HG03378 (cell line): ENCODE measurements around the gene DDAH1.
"Not testable (repeated sequence)": the region's sequence is repeated elsewhere in the genome, so short reads cannot be mapped to it uniquely, and the experiment has no call there.

Experiments
- ATAC-seq: cut with Tn5 transposase; IDR thresholded peaks from one replicate; pipeline ENCODE4 v1.9.1; 2021; ENCODE audit warnings: mild to moderate bottlenecking, moderate library complexity; ENCODE audit not compliant: unreplicated experiment

The DDAH1 gene

DNA sequence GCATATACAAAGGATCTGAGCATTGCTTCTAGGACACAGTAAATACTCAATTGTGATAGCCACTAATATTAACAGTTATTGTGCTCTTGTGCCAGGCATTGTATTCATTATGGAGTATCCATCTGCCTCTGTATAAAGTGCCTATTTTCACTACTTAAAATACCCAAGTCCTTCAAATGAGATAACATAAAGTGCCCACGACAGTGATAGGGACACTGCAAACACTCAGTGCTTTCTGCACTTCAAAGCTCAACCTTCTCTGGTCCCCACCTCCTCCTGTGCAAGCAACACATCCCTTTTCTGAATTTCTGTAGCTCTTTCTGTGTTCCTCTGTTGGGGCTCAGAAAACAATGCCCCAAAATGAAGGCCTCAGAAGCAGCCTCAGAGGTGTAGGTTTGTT is 6.6 kb upstream of the DDAH1 start:
- no peak for ATAC-seq

DNA sequence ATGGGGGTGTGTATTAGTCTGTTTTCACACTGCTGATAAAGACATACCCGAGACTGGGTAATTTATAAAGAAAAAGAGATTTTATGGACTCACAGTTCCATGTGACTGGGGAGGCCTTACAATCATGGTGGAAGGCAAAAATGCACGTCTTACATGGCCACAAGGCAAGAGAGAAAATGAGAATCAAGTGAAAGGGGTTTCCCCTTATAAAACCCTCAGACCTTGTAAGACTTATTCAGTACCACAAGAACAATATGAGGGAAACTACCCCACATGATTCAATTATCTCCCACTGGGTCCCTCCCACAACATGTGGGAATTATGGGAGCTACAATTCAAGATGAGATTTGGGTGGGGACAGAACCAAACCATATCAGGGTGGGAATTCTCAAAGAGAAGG is 5.2 kb upstream of the DDAH1 start:
- not testable (repeated sequence) for ATAC-seq

DNA sequence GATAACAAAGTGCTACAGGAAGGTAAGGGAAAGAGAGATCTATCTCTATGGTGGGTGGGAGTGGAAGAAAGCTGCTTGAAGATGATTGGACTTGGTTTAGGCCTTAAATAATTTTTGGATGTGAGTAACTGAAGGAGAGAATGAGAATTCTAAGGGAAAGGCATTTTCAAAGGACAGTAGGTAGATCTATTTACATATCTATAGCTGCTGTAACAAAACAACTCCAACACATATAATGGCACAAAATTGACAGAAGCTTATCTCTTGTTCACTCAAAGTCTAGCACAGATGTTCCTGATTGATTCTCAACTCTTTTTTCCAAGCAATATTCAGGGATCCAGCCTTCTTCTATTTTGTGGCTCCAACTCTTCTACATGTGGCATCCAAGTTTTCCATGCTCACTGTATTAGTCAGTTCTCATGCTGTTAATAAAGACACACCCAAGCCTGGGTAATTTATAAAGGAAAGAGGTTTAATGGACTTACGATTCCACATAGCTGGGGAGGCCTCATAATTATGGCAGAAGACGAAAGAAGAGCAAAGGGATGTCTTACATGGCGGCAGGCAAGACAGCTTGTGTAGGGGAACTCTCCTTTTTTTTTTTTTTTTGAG is 3.1 kb upstream of the DDAH1 start:
- no peak for ATAC-seq

DNA sequence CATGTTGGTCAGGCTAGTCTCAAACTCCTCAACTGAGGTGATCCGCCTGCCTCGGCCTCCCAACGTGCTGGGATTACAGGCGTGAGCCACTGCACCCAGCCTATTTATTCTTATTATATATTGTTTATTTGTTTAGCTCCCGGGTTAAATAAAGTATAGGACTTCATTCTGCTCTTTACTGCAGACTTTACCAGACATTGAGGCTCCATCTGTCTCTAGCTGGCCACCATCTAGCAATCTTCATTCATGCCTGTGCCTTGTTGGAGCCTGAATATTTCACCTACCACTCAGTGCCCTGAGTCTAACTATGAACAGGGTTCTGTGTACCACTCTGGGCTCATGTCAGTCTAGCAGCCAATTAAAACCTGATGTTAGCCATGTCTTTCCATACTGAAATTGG is 2.1 kb upstream of the DDAH1 start:
- no peak for ATAC-seq

DNA sequence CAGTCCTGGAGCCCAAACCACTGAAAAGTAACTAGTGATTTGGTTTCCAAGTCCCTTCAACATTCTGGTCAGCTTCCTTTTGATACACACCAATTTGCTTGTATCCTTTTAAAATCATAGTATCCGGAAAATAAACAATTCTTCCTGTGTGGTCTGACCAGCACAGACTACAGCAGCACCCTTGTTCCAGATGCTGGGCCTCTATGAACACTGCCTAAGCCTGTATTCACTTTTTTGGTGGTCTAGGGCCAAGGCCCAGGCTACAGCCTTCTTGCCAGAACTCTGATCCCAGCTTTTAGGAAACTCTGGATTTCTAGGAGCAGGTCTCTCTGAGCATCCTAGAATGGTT is 801 bp upstream of the DDAH1 start:
- ATAC-seq, result no peak

DNA sequence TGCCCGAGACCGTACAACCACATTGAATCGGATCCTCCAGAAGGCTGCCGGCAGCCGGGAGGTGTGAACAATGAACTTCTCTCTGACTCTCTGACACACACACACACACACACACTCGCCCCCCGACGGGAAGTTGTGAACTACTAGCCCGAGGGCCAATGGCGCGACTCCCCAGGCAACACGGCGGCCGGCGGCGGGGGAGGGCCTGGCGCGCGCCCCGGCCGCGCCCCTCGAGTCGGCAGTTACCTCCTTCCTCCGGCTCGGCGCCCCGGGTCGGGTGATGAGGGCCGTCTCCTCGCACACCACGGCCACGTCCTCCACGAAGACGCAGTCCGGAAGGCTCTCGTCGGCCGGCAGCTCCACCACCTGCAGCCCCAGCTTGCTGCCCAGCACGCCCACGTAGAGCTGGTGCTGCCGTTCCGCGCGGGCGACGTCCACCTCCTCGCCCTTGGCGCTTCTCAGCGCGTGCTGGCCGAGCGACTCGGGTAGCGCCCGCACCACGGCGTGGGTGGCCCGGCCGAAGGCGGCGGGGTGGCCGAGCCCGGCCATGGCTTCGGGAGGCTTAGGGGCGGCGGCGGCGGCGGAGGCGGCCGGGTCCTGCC is 361 bp downstream of the DDAH1 start:
- ATAC-seq, result no peak

DNA sequence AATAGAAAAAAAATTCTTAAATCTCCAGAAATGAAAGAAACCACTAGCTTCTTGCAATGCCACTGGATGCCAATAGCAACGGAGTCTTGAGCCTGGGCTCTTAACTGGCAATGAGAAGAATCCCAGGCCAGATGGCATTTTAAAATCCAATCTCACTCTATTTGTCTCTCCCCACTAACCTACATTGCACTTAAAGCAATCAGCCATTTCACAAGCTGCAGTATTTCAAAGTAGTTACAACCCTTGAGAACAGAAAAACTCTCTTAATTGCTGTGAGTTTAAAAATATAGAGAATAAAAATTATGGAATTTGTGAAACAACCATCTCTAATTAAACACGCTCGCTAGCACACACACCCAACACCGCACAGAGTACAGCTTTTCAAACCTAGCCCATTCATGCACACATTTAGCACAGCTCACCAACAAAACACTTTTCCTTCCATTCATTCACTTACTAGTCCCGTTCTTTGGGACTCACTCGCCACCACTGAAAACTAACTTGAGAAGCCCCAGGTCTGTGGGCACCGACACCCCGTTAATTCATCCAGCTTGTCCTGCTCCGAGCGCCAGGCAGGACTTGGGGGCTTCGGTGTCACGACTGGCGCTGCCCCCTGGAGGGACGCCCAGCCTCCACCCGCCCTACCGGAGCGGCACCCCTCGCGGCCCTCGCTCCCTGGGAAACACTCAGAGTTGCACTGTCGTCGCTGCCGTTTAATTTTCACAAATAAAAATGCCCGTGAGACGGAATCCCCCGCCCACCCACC is 1.0 kb downstream of the DDAH1 start:
- ATAC-seq, result no peak

DNA sequence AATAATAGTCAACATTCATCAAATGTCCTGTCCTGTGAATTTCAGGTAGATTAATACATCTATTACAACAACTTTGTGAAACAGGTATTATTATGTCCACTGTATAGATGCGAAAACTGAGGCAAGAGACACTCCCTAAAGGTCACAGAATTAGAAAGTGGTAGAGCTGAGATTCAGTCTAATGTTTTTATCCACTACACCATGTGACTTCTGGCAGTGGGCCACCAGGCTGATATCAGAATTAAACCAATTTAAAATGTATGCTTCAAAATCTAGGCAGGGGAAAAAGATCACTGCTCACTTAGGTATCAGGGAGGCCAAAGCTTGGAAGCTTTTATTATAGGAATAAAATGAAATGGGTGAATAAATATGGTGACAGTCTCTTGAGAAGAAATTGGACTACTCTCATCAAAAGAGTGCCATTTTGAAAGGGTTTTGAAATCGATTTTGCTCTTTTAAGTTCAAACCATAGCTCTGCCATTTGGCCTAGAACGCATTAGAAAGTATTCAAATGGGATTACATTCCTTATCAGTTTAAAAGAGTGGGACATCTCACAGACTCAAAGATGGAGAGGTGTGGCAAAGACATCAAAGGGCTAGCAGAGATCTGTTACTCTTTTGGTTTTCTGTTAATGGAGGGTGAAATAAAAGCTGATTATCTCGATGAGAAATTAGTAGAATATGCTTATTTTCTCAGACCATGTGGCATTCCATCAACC is 1.9 kb downstream of the DDAH1 start:
- no peak for ATAC-seq

DNA sequence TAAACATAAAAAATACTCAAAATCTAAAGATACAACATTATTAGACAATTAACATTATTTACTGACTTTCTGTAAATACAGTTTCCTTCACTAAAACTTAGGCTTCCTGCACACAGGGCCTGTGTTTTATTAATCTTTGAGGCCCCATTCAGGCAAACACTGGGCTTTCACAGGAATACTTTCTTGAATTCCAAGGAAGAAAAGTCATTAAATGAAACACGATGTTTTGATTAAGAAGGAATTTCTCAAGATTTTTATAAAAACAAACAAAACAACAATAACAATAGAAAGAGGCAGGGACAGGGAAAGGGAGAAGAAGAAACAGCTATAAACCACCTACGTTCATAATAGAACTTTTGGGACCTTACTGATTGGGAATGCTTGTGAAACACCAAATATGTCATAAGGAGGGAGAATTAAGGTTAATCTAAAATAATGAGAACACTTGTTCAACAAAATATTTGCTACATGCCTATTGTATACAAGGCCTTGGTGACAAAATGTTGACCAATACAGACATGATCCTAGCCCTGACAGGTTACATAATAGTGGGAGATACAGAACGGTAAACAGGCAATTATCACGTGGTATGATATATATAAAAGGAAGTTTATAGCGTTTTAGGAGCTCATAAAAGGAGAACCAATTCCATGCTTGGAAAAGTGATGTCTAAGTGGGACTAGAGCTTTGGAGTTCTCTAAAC is 3.6 kb downstream of the DDAH1 start:
- no peak for ATAC-seq

DNA sequence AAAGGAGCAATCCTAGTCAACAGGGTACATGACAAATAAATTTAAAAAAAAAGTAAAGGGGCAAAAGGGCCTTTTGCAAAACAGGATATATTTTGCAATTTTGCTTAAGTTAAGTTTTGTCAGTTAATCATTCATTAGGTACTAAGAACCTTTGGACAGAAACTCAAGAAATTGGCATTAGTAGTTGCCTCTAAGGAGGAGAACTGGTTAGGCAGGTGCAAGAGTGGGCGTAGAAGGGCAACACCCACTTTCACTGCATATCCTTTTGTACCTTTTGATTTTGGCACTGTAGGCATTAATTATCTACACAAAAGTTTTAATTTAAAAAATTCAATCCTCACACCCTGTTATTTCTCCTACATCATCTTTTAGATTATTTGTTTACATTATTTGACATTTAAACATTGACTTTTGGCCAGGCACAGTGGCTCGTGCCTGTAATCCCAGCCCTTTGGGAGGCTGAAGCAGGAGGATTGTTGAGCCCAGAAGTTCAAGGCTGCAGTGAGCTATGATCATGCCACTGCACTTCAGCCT is 4.3 kb downstream of the DDAH1 start:
- ATAC-seq, result no peak

DNA sequence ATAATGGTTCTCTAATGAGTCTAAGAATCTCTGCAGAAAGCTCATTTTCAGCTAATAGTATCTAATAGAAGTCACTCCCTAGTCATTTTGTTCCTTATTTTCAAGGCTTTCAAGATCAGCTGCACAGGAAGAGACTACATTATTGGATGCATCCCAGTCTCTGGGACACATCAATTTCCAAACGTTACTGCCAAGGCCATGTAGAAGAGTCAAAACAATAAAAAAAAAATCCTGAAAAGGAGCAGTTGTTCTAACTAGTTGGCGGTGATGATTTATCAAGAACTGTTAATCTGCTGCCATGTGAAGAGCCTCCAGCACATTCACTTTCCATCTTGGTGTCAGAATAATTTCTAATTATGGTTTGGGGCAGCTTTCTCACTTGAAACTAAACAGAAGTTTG is 5.7 kb downstream of the DDAH1 start:
- no peak for ATAC-seq

DNA sequence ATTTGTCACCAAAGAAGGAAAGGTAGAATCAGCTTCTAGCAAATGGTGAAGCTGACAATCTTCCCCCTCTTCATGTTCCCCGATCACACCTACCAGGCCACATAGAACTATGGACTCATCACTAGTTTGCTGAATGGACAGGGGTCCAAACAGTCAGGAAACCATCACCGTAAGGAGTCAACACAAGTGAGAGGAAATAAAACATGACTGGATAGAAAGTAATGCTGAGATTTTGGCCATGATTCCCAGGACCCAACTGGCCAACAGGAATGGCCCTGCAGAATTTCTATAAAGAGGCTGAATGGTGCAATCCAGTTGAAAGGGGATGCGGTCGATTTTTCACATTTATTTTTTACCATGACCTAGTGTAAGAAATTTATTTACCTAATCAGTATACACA is 10.7 kb downstream of the DDAH1 start:
- no peak for ATAC-seq

DNA sequence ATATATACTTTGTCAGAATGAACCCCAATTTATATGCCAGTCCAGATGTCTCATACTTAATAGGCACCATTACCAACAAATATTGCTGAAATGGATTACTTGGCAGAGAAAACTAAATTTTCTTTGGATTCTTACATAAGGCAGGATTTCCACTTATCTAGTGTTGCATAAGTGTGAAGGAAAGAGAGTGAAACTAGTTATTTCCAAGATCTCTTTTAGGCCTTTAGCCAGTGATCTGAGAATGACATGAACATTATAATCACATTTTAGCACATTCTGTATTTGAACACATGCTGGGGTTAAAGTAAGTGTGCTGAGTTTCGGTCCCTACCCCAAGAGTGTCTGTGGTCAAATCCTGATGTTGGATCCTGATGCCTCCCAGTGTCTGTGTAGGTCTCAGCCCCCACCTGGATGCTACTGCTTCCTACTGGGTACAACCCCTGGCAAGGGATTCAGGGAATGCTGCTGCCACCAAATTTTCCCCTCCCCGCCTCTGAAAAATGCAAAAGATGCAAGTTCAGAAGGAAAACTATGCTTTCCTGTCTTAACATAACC is 11.2 kb downstream of the DDAH1 start:
- ATAC-seq, result no peak

DNA sequence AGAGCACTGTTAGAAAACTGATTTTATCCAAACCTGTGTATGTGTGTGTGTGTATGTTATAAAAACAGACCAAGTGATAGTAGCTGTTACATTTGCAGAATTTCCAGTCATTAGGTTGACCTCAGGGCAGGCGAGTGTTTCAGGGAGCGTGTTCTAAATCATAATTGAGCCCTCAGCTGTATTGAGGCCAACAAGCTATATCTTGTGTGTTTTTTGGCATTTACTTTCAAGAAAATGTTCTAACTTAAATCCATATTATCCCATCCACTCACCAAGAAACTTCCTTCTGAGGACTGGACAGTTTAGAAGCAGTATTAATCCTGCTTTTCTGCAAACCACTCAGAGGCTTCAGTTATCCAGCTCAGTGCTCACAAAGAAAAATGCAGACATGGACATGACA is 12.0 kb downstream of the DDAH1 start:
- ATAC-seq, result no peak

DNA sequence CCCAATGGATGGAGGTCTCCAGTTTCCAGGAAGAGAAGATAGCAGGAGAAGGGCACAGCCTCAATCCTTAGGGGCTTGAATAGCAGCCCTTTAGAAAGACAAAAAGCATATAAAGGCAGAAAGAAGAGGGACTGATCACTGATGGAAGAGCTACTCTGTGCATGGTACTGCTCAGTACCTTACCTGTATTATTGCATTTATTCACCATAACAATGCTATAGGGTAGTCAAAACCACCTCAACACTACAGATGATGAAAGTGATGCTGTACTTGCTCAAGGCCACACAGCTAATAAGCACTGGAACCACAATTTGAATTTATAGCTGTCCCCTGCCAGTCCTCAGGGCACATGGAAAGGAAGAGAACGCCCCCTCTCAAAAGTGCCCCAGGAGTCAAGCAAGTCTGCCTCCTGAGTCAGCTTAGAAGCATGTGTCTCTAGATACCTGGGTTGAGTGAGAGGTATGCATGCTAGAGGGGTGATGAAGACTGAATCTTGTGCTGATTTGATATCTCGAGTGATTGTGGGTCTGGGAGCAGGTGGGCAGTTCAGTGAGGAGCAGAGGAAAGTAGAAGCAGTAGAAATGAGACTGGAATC is 13.6 kb downstream of the DDAH1 start:
- no peak for ATAC-seq

DNA sequence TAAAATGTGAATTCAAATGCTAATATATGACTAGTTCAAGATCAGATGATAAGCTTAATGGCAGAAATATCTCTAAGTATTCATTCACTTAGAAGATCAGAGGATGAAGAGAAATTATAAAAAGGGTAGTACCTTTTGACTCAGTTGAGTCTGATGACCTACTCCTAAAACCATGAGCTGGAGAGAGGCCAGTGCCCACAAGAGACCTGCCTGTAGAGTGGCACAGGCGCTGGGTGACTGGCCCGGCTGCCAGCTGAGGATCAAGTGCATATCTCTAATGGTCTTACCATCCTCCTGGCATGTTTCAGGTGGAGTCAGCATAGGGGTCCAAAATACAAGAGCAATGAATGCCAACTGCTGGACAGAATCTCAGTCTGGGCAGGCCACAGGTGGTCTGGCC is 14.1 kb downstream of the DDAH1 start:
- no peak for ATAC-seq

DNA sequence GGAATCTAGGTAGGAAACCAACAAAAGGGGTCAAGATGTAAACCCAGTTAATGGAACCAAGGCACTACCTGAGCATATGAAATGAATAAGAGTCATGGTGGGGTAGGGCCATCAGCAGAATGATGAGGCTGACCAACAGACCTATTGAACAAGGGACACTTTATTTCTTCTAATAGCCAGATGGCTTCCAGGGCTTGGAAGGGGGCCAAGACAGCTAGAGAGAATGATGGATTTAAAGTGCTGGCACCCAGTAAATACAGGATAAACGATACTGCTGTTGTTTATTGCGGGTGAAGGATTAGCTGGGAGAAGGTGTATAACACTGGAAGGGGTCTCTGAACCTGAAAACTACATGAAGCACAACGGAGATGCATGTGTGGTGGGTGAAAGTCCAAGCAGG is 15.6 kb downstream of the DDAH1 start:
- no peak for ATAC-seq

DNA sequence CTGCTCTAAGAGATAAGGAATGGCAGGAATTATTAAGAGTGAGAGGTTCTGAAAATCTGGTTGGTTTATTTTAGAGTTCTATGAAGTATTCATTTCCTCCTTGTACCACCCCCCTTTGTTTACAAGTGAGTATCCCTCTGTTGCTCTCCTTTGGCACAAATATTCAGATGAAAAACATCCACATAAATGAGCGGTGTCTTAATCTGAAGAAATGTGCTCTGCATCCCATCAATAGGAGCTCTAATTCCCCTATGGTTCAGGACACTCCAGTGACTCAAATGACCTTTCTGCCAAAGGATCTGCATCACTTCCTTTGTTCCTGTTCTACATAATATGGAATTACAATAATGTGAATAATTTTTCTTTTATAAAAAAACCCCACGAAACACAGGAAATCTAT is 16.6 kb downstream of the DDAH1 start:
- ATAC-seq, result no peak

DNA sequence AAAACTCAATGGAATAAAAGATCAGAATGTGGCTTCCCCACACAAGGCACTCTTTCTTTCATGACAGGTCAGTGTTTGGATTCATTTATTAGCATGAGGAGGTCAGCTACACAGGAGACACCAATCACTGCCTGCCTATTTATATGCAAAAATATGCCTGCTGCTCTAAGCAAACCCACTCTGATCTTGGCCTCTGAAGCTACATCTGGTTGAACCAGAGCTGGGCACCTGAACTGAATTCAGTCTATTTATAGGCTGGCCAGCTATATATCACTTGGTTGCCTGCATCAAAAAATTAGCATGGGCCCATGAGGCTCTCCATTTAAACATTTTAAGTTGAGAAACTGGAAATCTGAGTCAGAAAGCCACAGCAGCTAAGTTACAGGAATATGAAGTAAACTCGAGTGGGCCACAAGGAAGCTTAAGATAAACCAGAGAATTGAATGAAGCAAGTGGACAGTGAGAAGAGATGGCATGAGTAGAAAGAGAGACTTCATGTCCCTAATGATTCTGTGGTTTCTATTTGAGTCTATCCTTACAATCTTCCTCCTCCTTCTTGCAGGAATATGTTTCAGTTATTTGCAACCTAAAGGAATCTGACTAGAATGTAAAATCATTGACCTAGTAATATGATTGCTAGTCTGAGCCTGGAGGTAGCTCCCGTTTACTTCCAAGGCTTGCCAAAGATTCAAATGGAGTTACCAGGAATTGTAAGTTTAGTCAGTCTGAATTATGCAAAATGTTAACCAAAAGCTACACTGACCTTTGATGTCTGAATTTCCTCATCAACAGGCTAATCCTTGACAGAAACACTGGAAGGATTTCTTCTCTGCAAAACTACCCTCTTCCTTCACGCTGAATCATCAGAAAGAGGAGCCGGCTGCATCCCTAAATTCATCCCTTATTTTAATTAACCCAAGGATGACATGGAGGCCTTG is 17.7 kb downstream of the DDAH1 start:
- ATAC-seq, result no peak
